H1 (cell line): ENCODE measurements around the gene CCDC12. TPM values are rescaled to one million over a fixed set of nuclear protein-coding genes. Genes with fewer than 3 reads are reported as not detected.

ENCODE experiments used
- ASH2L ChIP-seq: fragments of 200-600, 300-600 bp; sonication (generic); IDR thresholded peaks from one replicate; pipeline ENCODE4 v1.7.1; 2017; ENCODE audit warnings: low read length
- CBX8 ChIP-seq: fragments of 300-800, 300-1000 bp; sonication (generic); IDR thresholded peaks from 2 replicates; pipeline ENCODE4 v1.7.1; 2016; ENCODE audit warnings: low read depth, low read length, borderline replicate concordance
- CEBPB ChIP-seq: IDR thresholded peaks from 2 replicates; pipeline ENCODE4 v1.6.1; 2012; ENCODE audit warnings: low read depth, low read length
- EZH2 ChIP-seq: fragments of 200-600 bp; sonication (generic); IDR thresholded peaks from 2 replicates; pipeline ENCODE4 v1.7.1; 2012; ENCODE audit warnings: low read depth, mild to moderate bottlenecking, moderate library complexity, low read length, inconsistent platforms; ENCODE audit not compliant: severe bottlenecking
- KDM4A ChIP-seq: IDR thresholded peaks from one replicate; pipeline ENCODE4 v1.7.1; 2012; ENCODE audit warnings: low read depth, mild to moderate bottlenecking, moderate library complexity, low read length, inconsistent platforms; ENCODE audit not compliant: severe bottlenecking
- PHF8 ChIP-seq: fragments of 200-600 bp; sonication (generic); conservative IDR thresholded peaks from 2 replicates; pipeline ENCODE4 v1.7.1; 2012; ENCODE audit warnings: low read depth, mild to moderate bottlenecking, inconsistent platforms, low read length, moderate library complexity
- POLR2A ChIP-seq, 2 experiments: IDR thresholded peaks; 1 replicate in 1 of 2; 2 replicates in 1 of 2; pipeline ENCODE4 v1.6.1; 2011; ENCODE audit warnings: low read depth in 2 of 2, low read length in 2 of 2, mild to moderate bottlenecking in 2 of 2; ENCODE audit errors: control extremely low read depth in 1 of 2
- SRF ChIP-seq: IDR thresholded peaks from 2 replicates; pipeline ENCODE4 v1.6.1; 2011; ENCODE audit warnings: mild to moderate bottlenecking, low read depth, low read length, moderate library complexity
- TBP ChIP-seq: IDR thresholded peaks from 2 replicates; pipeline ENCODE4 v1.6.1; 2011; ENCODE audit warnings: low read depth, low read length, improper control_type of control experiment
- TCF12 ChIP-seq: IDR thresholded peaks from 2 replicates; pipeline ENCODE4 v1.6.1; 2011; ENCODE audit warnings: low read depth, mild to moderate bottlenecking, low read length
- polyA plus RNA-seq, 7 experiments: library from polyadenylated mRNA; depleted of rRNA in 3 of 7; stranded (reverse) in 5 of 7; unstranded in 2 of 7; fragments of >200 nt in 5 of 7; fragments of 200-250 nt in 2 of 7; gene quantifications; 1 replicate in 5 of 7; 2 replicates in 1 of 7; 4 replicates in 1 of 7; pipeline versions ENCODE4 v1.2.1 to v1.2.3, GENCODE V29; 2011 to 2013; ENCODE audit warnings: missing spikeins in 2 of 7, mixed read lengths in 2 of 7
- total RNA-seq: library from RNA; stranded (reverse); fragmentation: NEBNext Ultra II Directional; extraction: Animal tissue kit (Norgen Biotek cat#: 25700); gene quantifications from 2 replicates; pipeline ENCODE4 v1.2.1, GENCODE V29; 2021

The CCDC12 gene
- total and polyA plus RNA-seq, 2 of the 8 experiments (the other 6 are each of a cell fraction or from before 2014, with no cell fraction given), result 29.5 to 41.3 TPM

DNA sequence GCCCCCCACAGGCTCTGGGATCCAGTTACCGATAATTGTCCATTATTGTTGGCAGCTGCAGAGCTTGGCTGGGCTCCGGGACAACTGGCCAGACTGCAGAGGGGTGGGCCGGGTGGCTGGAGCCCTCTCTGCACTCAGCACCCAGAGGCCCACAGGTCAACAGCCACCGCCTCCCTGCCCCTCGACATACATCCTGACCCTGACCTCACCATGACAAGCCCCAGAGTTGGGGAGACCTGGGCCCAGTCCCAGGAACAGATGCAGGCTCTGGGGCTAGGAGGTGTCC, 76.6 kb downstream of the CCDC12 start (continued):
- TF ChIP-seq PHF8 (no peak), SRF (no peak), EZH2 (no peak), POLR2A (IDR thresholded peaks at IDR 0.05; ENCODE audit: control extremely low read depth in 1 of 2, low read depth in 2 of 2, low read length in 2 of 2) (no peak), TCF12 (no peak), ASH2L (no peak), CEBPB (no peak), CBX8 (no peak), KDM4A (no peak), TBP (no peak)
